ENCODE measurements around the gene BLACAT1. TPM values are rescaled to one million over a fixed set of nuclear protein-coding genes. Genes with fewer than 3 reads are reported as not detected.
A peak's percentile ranks its signal among the peaks of the same experiment; 100 is the strongest.

Gene BLACAT1
- total RNA-seq, 1 experiment from 2014 or later: 0.31 TPM

DNA sequence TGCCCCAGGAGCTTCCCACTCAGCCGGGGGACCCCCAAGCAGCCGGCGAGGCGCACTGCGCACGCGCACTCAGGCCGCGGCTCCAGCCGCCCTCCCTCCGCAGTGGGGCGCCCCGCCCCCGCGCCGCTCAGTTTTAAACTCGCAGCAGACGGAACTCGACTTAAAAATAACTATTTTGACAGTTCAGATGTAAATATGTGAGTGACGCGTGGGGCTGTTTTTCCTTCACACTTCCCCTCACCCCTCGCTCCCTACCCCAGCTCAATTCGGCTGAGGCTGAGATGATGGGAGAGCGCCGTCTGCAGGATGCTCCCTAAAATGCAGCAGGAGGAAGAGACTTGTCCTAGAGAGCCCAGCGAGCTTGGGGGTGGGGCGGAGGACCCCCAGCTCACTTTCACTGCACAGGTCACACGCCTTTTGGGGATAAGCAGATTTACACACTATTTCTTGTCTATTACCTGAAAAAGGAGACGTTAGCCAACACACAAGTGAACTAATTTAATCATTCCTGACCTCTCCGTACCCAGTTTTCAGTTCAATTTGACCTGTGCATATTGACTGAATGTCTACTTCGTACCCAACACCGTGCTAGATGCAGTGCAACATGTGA, 25.0 kb downstream of the BLACAT1 start:
- ChIA-PET POLR2A (no interaction called here), CTCF (interaction anchor here (0.6 to 1.4 kb wide), 8 partner anchors 11 to 161 kb away, joined by 3 to 13 read pairs (median 4); no protein-coding TSS in a partner anchor)
- TF ChIP-seq, protein P1, sequence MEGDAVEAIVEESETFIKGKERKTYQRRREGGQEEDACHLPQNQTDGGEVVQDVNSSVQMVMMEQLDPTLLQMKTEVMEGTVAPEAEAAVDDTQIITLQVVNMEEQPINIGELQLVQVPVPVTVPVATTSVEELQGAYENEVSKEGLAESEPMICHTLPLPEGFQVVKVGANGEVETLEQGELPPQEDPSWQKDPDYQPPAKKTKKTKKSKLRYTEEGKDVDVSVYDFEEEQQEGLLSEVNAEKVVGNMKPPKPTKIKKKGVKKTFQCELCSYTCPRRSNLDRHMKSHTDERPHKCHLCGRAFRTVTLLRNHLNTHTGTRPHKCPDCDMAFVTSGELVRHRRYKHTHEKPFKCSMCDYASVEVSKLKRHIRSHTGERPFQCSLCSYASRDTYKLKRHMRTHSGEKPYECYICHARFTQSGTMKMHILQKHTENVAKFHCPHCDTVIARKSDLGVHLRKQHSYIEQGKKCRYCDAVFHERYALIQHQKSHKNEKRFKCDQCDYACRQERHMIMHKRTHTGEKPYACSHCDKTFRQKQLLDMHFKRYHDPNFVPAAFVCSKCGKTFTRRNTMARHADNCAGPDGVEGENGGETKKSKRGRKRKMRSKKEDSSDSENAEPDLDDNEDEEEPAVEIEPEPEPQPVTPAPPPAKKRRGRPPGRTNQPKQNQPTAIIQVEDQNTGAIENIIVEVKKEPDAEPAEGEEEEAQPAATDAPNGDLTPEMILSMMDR (IDR thresholded peaks at IDR 0.05): peak; percentile 96
- TF ChIP-seq, protein P2, sequence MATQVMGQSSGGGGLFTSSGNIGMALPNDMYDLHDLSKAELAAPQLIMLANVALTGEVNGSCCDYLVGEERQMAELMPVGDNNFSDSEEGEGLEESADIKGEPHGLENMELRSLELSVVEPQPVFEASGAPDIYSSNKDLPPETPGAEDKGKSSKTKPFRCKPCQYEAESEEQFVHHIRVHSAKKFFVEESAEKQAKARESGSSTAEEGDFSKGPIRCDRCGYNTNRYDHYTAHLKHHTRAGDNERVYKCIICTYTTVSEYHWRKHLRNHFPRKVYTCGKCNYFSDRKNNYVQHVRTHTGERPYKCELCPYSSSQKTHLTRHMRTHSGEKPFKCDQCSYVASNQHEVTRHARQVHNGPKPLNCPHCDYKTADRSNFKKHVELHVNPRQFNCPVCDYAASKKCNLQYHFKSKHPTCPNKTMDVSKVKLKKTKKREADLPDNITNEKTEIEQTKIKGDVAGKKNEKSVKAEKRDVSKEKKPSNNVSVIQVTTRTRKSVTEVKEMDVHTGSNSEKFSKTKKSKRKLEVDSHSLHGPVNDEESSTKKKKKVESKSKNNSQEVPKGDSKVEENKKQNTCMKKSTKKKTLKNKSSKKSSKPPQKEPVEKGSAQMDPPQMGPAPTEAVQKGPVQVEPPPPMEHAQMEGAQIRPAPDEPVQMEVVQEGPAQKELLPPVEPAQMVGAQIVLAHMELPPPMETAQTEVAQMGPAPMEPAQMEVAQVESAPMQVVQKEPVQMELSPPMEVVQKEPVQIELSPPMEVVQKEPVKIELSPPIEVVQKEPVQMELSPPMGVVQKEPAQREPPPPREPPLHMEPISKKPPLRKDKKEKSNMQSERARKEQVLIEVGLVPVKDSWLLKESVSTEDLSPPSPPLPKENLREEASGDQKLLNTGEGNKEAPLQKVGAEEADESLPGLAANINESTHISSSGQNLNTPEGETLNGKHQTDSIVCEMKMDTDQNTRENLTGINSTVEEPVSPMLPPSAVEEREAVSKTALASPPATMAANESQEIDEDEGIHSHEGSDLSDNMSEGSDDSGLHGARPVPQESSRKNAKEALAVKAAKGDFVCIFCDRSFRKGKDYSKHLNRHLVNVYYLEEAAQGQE (IDR thresholded peaks at IDR 0.05; ENCODE audit: insufficient read depth in 1 of 2, low read depth in 2 of 2, low read length in 1 of 2): no peak
- H3K4me1 ChIP-seq (ENCODE audit: control insufficient read depth, insufficient read depth, low read length): peaks cover 4% of the 10 kb centered on the region; the same call in 1 of the 2 replicates
- peak overlapping the region; percentile 48 to 64 for H3K4me3 ChIP-seq (ENCODE audit: low read depth in 2 of 2, low read length in 2 of 2)
- intact Hi-C loops (cut with micrococcal nuclease; ENCODE audit: unreplicated experiment) (no loop called here), in situ Hi-C loops (cut with HindIII; ENCODE audit: low pct_unique_long_range_greater_than_20kb, low sequenced_read_pairs) (no loop called here)
- H3K9me3 ChIP-seq (ENCODE audit: control insufficient read depth, insufficient read depth, low read depth, low read length): no peaks in the 10 kb centered on the region
- H3K27me3 ChIP-seq (ENCODE audit: control insufficient read depth, insufficient read depth, low read length): peaks cover 3% of the 10 kb centered on the region
- peak; percentile 79 for ATAC-seq
- BruUV-seq (replicated peaks): no TSS peak
- H3K36me3 ChIP-seq (ENCODE audit: control insufficient read depth, insufficient read depth, low read length): no peaks in the 10 kb centered on the region
- DNase-seq (ENCODE audit: low read depth, low spot score): peak; percentile 20
- no peak overlapping the region for H3K27ac ChIP-seq (ENCODE audit: low read length)

DNA sequence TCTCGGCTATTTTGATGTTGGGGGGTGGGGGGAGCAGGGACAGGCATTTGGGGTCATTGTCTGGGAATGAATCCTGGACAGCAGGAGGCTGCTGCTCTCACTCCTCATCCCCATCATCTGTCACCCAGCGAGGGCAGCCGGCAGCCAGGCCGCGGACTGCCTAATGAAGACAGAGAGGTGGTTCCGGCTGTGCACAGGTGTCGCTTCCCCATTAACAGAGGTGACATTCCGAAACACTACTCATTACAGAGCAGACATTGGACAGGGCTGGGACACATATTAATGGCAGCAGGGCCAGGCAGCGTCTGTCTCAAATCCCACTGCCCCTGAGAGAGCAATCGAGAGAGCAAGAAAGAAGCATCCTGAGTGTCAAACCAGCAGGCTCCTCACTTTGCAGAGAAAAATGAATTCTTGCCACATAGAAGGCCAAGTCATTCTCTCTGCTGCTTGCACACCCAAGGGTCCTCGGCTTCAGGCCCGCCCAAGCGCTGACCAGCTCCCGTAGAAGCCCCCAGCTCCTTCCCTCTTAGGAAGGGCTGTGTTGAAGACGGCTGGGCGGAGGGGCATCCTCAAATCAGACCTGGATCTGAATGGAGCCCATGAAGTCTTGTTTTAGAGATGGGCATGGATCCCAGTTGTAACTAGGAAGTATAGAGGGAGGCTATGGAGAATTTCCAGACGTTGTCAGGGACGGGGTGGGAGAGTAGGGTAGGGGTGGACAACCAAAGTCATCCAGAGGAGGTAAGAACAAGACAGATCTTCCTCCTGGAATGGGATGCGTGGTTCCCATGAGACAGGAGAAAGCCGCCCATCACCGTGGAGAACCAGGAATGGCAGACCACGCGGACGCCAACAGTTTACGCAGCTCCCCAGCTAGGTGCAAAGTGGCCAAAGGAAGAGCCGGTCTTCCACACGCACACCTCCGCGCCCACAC, 25.8 kb downstream of the BLACAT1 start:
- peak overlapping the region; percentile 48 to 64 for H3K4me3 ChIP-seq (ENCODE audit: low read depth in 2 of 2, low read length in 2 of 2)
- DNase-seq (ENCODE audit: low read depth, low spot score): no peak

More for the DNA sequence above, 25.8 kb downstream of the BLACAT1 start:
- no TSS peak for BruUV-seq (replicated peaks)
- TF ChIP-seq SIN3A (IDR thresholded peaks at IDR 0.05; ENCODE audit: borderline replicate concordance, insufficient read depth, low read depth, low read length) (no peak), TCF7L2 (IDR thresholded peaks at IDR 0.05; ENCODE audit: low read depth, low read length) (no peak), POLR2AphosphoS5 (IDR thresholded peaks at IDR 0.05; ENCODE audit: low read depth, low read length) (no peak)
- TF ChIP-seq, protein P1 (IDR thresholded peaks at IDR 0.05): no peak
- TF ChIP-seq, protein P2 (IDR thresholded peaks at IDR 0.05; ENCODE audit: insufficient read depth in 1 of 2, low read depth in 2 of 2, low read length in 1 of 2): no peak
- Histone ChIP-seq H3K9me3 (ENCODE audit: control insufficient read depth, insufficient read depth, low read depth, low read length) (no peaks in the 10 kb centered on the region), H3K36me3 (ENCODE audit: control insufficient read depth, insufficient read depth, low read length) (no peaks in the 10 kb centered on the region), H3K27ac (ENCODE audit: low read length) (no peak overlapping the region), H3K27me3 (ENCODE audit: control insufficient read depth, insufficient read depth, low read length) (peaks cover 4% of the 10 kb centered on the region), H3K4me1 (ENCODE audit: control insufficient read depth, insufficient read depth, low read length) (peaks cover 4% of the 10 kb centered on the region; the same call in 1 of the 2 replicates)
- ChIA-PET CTCF (interaction anchor here (0.7 to 1.4 kb wide), 7 partner anchors 18 to 99 kb away, joined by 3 to 11 read pairs (median 4); no protein-coding TSS in a partner anchor), POLR2A (no interaction called here)
- intact Hi-C loops (cut with micrococcal nuclease; ENCODE audit: unreplicated experiment): no loop called here
- ATAC-seq: peak; percentile 59
- in situ Hi-C loops (cut with HindIII; ENCODE audit: low pct_unique_long_range_greater_than_20kb, low sequenced_read_pairs): no loop called here

Data from Panc1 (cell line).